H1 (cell line): ENCODE results near the gene CRACDL. TPM values are rescaled to one million over a fixed set of nuclear protein-coding genes. Genes with fewer than 3 reads are reported as not detected.

Experiments
- CTCF ChIA-PET: fragments of 300-600 bp; sonication (Branson Sonifier 250); formaldehyde crosslinking; loops from one replicate; lab custom pipeline; 2021; ENCODE audit not compliant: partially characterized antibody; lab: Charles Lee
- POLR2A ChIA-PET: fragments of 300-600 bp; sonication (Branson Sonifier 250); formaldehyde crosslinking; loops from one replicate; lab custom pipeline; 2021; ENCODE audit warnings: inconsistent platforms; ENCODE audit not compliant: partially characterized antibody; lab: Charles Lee
- DNase-seq, 2 experiments: peaks; one replicate each; pipeline versions ENCODE4 v3.0.0 to v3.0.0-alpha.2; 2010 to 2022; ENCODE audit warnings: low spot score in 2 of 2, low read depth in 1 of 2, mixed read lengths in 1 of 2
- FAIRE-seq: peaks from 2 replicates; lab custom pipeline; 2011; peaks lifted over from hg19 to GRCh38; lab: Jason Lieb, UNC
- H2AFZ ChIP-seq: 2 replicates; pipeline ENCODE4 v1.8.1; 2012; ENCODE audit warnings: low read length, inconsistent platforms
- H2AK5ac ChIP-seq: 2 replicates; pipeline ENCODE4 v1.6.1; 2013; ENCODE audit warnings: low read depth, low read length
- H2BK120ac ChIP-seq: replicated peaks from 2 replicates; pipeline ENCODE3; 2013; ENCODE audit warnings: low read depth, low read length, inconsistent platforms
- H2BK12ac ChIP-seq: 2 replicates; pipeline ENCODE4 v1.6.1; 2013; ENCODE audit warnings: low read depth, low read length
- H2BK15ac ChIP-seq: 2 replicates; pipeline ENCODE4 v1.6.1; 2013; ENCODE audit warnings: low read length
- H2BK20ac ChIP-seq: 2 replicates; pipeline ENCODE4 v1.6.1; 2013; ENCODE audit warnings: low read length
- H2BK5ac ChIP-seq: 2 replicates; pipeline ENCODE4 v1.6.1; 2013; ENCODE audit warnings: low read depth, low read length
- H3K14ac ChIP-seq: 2 replicates; pipeline ENCODE4 v1.6.1; 2013; ENCODE audit warnings: inconsistent platforms; ENCODE audit not compliant: insufficient read length
- H3K18ac ChIP-seq: 2 replicates; pipeline ENCODE4 v1.6.1; 2013; ENCODE audit warnings: low read length; ENCODE audit errors: extremely low read depth
- H3K23ac ChIP-seq: 2 replicates; pipeline ENCODE4 v1.6.1; 2013; ENCODE audit warnings: inconsistent platforms; ENCODE audit not compliant: insufficient read length
- H3K23me2 ChIP-seq: 2 replicates; pipeline ENCODE4 v1.6.1; 2013; ENCODE audit warnings: low read depth, low read length
- H3K27ac ChIP-seq: 2 replicates; pipeline ENCODE4 v1.6.1; 2011; ENCODE audit warnings: low read depth, low read length, inconsistent platforms
- H3K27me3 ChIP-seq, 4 experiments: replicated peaks in 1 of 4; 1 replicate in 1 of 4; 2 replicates in 3 of 4; pipeline versions ENCODE4 v1.6.1 to v1.8.1; 2011 to 2013; ENCODE audit warnings: low read length in 3 of 4, mild to moderate bottlenecking in 3 of 4, inconsistent platforms in 2 of 4, mixed read lengths in 2 of 4, moderate library complexity in 1 of 4; ENCODE audit not compliant: control insufficient read depth in 3 of 4, insufficient read depth in 3 of 4; ENCODE audit errors: extremely low read depth in 1 of 4
- H3K36me3 ChIP-seq, 4 experiments: 2 replicates each; pipeline versions ENCODE4 v1.6.1 to v1.8.1; 2011 to 2013; ENCODE audit warnings: mild to moderate bottlenecking in 4 of 4, low read length in 3 of 4, moderate library complexity in 2 of 4, control low read depth in 1 of 4, inconsistent platforms in 1 of 4; ENCODE audit not compliant: insufficient read depth in 4 of 4, control insufficient read depth in 2 of 4
- H3K4ac ChIP-seq: replicated peaks from 2 replicates; pipeline ENCODE3; 2013; ENCODE audit warnings: low read length, low read depth, mixed read lengths, inconsistent platforms; ENCODE audit not compliant: insufficient read length
- H3K4me1 ChIP-seq, 4 experiments: replicated peaks in 1 of 4; 1 replicate in 1 of 4; 2 replicates in 3 of 4; pipeline versions ENCODE4 v1.6.1 to v1.8.1; 2011 to 2013; ENCODE audit warnings: low read length in 3 of 4, inconsistent platforms in 2 of 4, mixed read lengths in 1 of 4; ENCODE audit not compliant: insufficient read depth in 4 of 4, control insufficient read depth in 3 of 4
- H3K4me2 ChIP-seq, 2 experiments: 2 replicates each; pipeline versions ENCODE4 v1.6.1 to v1.8.1; 2011 to 2013; ENCODE audit warnings: low read depth in 2 of 2, low read length in 2 of 2, control low read depth in 1 of 2, inconsistent platforms in 1 of 2, mild to moderate bottlenecking in 1 of 2; ENCODE audit not compliant: insufficient read depth in 1 of 2
- H3K4me3 ChIP-seq, 4 experiments: fragments of 200-600, 300-600 bp in 1 of 4; sonication (generic), shearing (Covaris generic), sonication (Bioruptor Twin) in 1 of 4; 2 replicates each; pipeline versions ENCODE4 v1.5.1 to v1.8.1; 2011 to 2016; ENCODE audit warnings: low read length in 4 of 4, low read depth in 3 of 4, control low read depth in 2 of 4, inconsistent platforms in 2 of 4, mild to moderate bottlenecking in 2 of 4, mixed read lengths in 1 of 4, moderate library complexity in 1 of 4; ENCODE audit not compliant: insufficient read depth in 2 of 4; ENCODE audit errors: extremely low read depth in 1 of 4
- H3K56ac ChIP-seq: replicated peaks from 2 replicates; pipeline ENCODE3; 2013; ENCODE audit warnings: low read depth, mild to moderate bottlenecking, mixed read lengths, low read length, inconsistent platforms; ENCODE audit not compliant: insufficient read length
- H3K79me1 ChIP-seq: 2 replicates; pipeline ENCODE4 v1.6.1; 2013; ENCODE audit warnings: low read depth, low read length, control low read depth
- H3K79me2 ChIP-seq, 2 experiments: 2 replicates each; pipeline versions ENCODE4 v1.6.1 to v1.8.1; 2012 to 2013; ENCODE audit warnings: low read length in 2 of 2, mild to moderate bottlenecking in 2 of 2, inconsistent platforms in 1 of 2; ENCODE audit not compliant: insufficient read depth in 2 of 2, control insufficient read depth in 1 of 2
- H3K9ac ChIP-seq, 4 experiments: replicated peaks in 1 of 4; 1 replicate in 1 of 4; 2 replicates in 3 of 4; pipeline versions ENCODE4 v1.6.1 to v1.8.1; 2011 to 2013; ENCODE audit warnings: low read depth in 3 of 4, low read length in 3 of 4, control low read depth in 2 of 4, mild to moderate bottlenecking in 2 of 4, moderate library complexity in 2 of 4, inconsistent platforms in 1 of 4; ENCODE audit errors: extremely low read depth in 1 of 4
- H3K9me3 ChIP-seq, 2 experiments: 2 replicates each; pipeline versions ENCODE4 v1.6.1 to v1.8.1; 2012 to 2013; ENCODE audit warnings: mild to moderate bottlenecking in 2 of 2, moderate library complexity in 2 of 2, control low read depth in 1 of 2, inconsistent platforms in 1 of 2, low read depth in 1 of 2, low read length in 1 of 2, mixed read lengths in 1 of 2; ENCODE audit not compliant: insufficient read depth in 2 of 2
- H4K20me1 ChIP-seq, 2 experiments: replicated peaks in 1 of 2; 2 replicates each; pipeline versions ENCODE3 to v1.8.1; 2011 to 2013; ENCODE audit warnings: inconsistent platforms in 2 of 2, low read length in 2 of 2, mild to moderate bottlenecking in 1 of 2; ENCODE audit not compliant: insufficient read depth in 2 of 2, control insufficient read depth in 1 of 2
- H4K5ac ChIP-seq: 2 replicates; pipeline ENCODE4 v1.6.1; 2013; ENCODE audit warnings: low read length, low read depth, mixed read lengths, inconsistent platforms; ENCODE audit not compliant: insufficient read length
- H4K8ac ChIP-seq: 2 replicates; pipeline ENCODE4 v1.8.0; 2013; ENCODE audit warnings: mild to moderate bottlenecking, moderate library complexity, low read length, inconsistent platforms; ENCODE audit not compliant: insufficient read depth; ENCODE audit errors: extremely low read depth
- H4K91ac ChIP-seq: replicated peaks from 2 replicates; pipeline ENCODE3; 2013; ENCODE audit warnings: low read length, mixed read lengths, inconsistent platforms; ENCODE audit not compliant: insufficient read length
- ASH2L ChIP-seq: fragments of 200-600, 300-600 bp; sonication (generic); IDR thresholded peaks from one replicate; pipeline ENCODE4 v1.7.1; 2017; ENCODE audit warnings: low read length
- ATF2 ChIP-seq: IDR thresholded peaks from 2 replicates; pipeline ENCODE4 v1.6.1; 2012; ENCODE audit warnings: low read length, inconsistent platforms
- CREB1 ChIP-seq: IDR thresholded peaks from 2 replicates; pipeline ENCODE4 v1.6.1; 2012; ENCODE audit warnings: inconsistent platforms
- E2F6 ChIP-seq: IDR thresholded peaks from 2 replicates; pipeline ENCODE4 v1.6.1; 2012; ENCODE audit warnings: inconsistent platforms
- GABPA ChIP-seq: IDR thresholded peaks from 2 replicates; pipeline ENCODE4 v1.6.1; 2011; ENCODE audit warnings: mild to moderate bottlenecking, low read length, moderate library complexity, borderline replicate concordance; ENCODE audit not compliant: insufficient read depth
- JUND ChIP-seq: IDR thresholded peaks from 2 replicates; pipeline ENCODE4 v1.6.1; 2011; ENCODE audit warnings: mild to moderate bottlenecking, improper control_type of control experiment, low read length
- POLR2A ChIP-seq, 2 experiments: IDR thresholded peaks; 1 replicate in 1 of 2; 2 replicates in 1 of 2; pipeline ENCODE4 v1.6.1; 2011; ENCODE audit warnings: low read depth in 2 of 2, low read length in 2 of 2, mild to moderate bottlenecking in 2 of 2; ENCODE audit errors: control extremely low read depth in 1 of 2
- RNF2 ChIP-seq: fragments of 200-900, 300-1000 bp; sonication (generic); IDR thresholded peaks from 2 replicates; pipeline ENCODE4 v1.7.1; 2016; ENCODE audit warnings: borderline replicate concordance, low read depth, mild to moderate bottlenecking, antibody characterized with exemption, low read length; ENCODE audit not compliant: poor library complexity, severe bottlenecking; ENCODE audit errors: missing control alignments
- SAP30 ChIP-seq: fragments of 300-600 bp; sonication (generic); IDR thresholded peaks from 2 replicates; pipeline ENCODE4 v1.7.1; 2012; ENCODE audit warnings: low read length, moderate library complexity, mild to moderate bottlenecking, inconsistent platforms; ENCODE audit not compliant: insufficient read depth, insufficient replicate concordance
- SIRT6 ChIP-seq: IDR thresholded peaks from one replicate; pipeline ENCODE4 v1.7.1; 2012; ENCODE audit warnings: low read length, inconsistent platforms
- SIX5 ChIP-seq: IDR thresholded peaks from 2 replicates; pipeline ENCODE4 v1.6.1; 2011; ENCODE audit warnings: mild to moderate bottlenecking, low read depth, low read length
- TAF1 ChIP-seq: IDR thresholded peaks from 2 replicates; pipeline ENCODE4 v1.6.1; 2011; ENCODE audit warnings: mild to moderate bottlenecking, low read depth, low read length
- TBP ChIP-seq: IDR thresholded peaks from 2 replicates; pipeline ENCODE4 v1.6.1; 2011; ENCODE audit warnings: low read depth, low read length, improper control_type of control experiment
- WGBS, 2 experiments: shearing (Covaris generic) in 1 of 2; methylation state at CpG; one replicate each; pipeline versions ENCODE4 v1.1.6 to v1.1.7; 2013 to 2015; ENCODE audit warnings: low lambda C conversion rate in 2 of 2, mixed read lengths in 2 of 2, inconsistent platforms in 1 of 2, low coverage in 1 of 2, missing lambda C conversion rate in 1 of 2; ENCODE audit not compliant: insufficient replicate concordance in 2 of 2, insufficient coverage in 1 of 2, insufficient read length in 1 of 2; ENCODE audit errors: extremely low coverage in 1 of 2, missing lambda C conversion rate in 1 of 2; 5-methylcytosine and 5-hydroxymethylcytosine counted together
- polyA plus RNA-seq, 7 experiments: library from polyadenylated mRNA; depleted of rRNA in 3 of 7; stranded (reverse) in 5 of 7; unstranded in 2 of 7; fragments of >200 nt in 5 of 7; fragments of 200-250 nt in 2 of 7; gene quantifications; 1 replicate in 5 of 7; 2 replicates in 1 of 7; 4 replicates in 1 of 7; pipeline versions ENCODE4 v1.2.1 to v1.2.3, GENCODE V29; 2011 to 2013; ENCODE audit warnings: missing spikeins in 2 of 7, mixed read lengths in 2 of 7
- total RNA-seq: library from RNA; stranded (reverse); fragmentation: NEBNext Ultra II Directional; extraction: Animal tissue kit (Norgen Biotek cat#: 25700); gene quantifications from 2 replicates; pipeline ENCODE4 v1.2.1, GENCODE V29; 2021

Gene CRACDL
- total and polyA plus RNA-seq, 2 of the 8 experiments (the other 6 are each of a cell fraction or from before 2014, with no cell fraction given) = 0.07 to 0.38 TPM

GRCh38 chr2:98924910-98925309 is 11.1 kb downstream of the CRACDL start:
- POLR2A ChIA-PET = no interaction called here
- Histone ChIP-seq H3K79me2 (no peaks in the 10 kb centered on the region), H4K8ac (no peak overlapping the region), H3K14ac (no peak overlapping the region), H3K36me3 (no peaks in the 10 kb centered on the region), H2AFZ (no peak overlapping the region), H2AK5ac (no peak overlapping the region), H3K79me1 (no peaks in the 10 kb centered on the region), H3K4ac (no peak overlapping the region), H2BK120ac (peak overlapping the region; percentile 17), H4K20me1 (no peaks in the 10 kb centered on the region), H3K4me3 (no peak overlapping the region), H2BK12ac (no peak overlapping the region), H2BK15ac (no peak overlapping the region), H3K27ac (no peak overlapping the region), H3K4me2 (no peak overlapping the region), H3K4me1 (peaks cover 0 to 4% (median 0%) of the 10 kb centered on the region in 4 experiments; a peak in 1 of 7 replicates), H3K56ac (no peak overlapping the region), H3K23me2 (no peaks in the 10 kb centered on the region), H4K5ac (no peak overlapping the region), H3K9me3 (peaks cover 0 to 4% of the 10 kb centered on the region in 2 experiments; a peak in 1 of 4 replicates), H3K27me3 (no peaks in the 10 kb centered on the region), H3K9ac (no peak overlapping the region), H4K91ac (no peak overlapping the region), H2BK20ac (no peak overlapping the region), H3K23ac (no peak overlapping the region), H3K18ac (no peak overlapping the region), H2BK5ac (no peak overlapping the region)
- 78% methylated on average over 4 of the region's 4 CpGs; no CpG with 5 or more reads in 1 of the 2 experiments for WGBS, 2 experiments
- CTCF ChIA-PET = interaction anchor here (1.0 to 2.5 kb wide), 3 partner anchors 8 to 142 kb away, joined by 3 to 10 read pairs (median 4); no protein-coding TSS in a partner anchor
- FAIRE-seq (no peak), DNase-seq (no peak)
- TF ChIP-seq ASH2L = no peak
- TF ChIP-seq E2F6 = no peak
- TF ChIP-seq JUND = no peak
- no peak for TF ChIP-seq RNF2
- TF ChIP-seq TBP = no peak
- no peak for TF ChIP-seq SIX5
- no peak for TF ChIP-seq SAP30
- no peak for TF ChIP-seq CREB1
- TF ChIP-seq TAF1 = no peak
- no peak for TF ChIP-seq ATF2
- no peak for TF ChIP-seq SIRT6
- no peak for TF ChIP-seq POLR2A (IDR thresholded peaks at IDR 0.05; ENCODE audit: control extremely low read depth in 1 of 2, low read depth in 2 of 2, low read length in 2 of 2)
- TF ChIP-seq GABPA = no peak
